AG09309 (cell line): ENCODE data around the gene C1orf174.

ENCODE experiments used
- DNase-seq: peaks from one replicate; pipeline ENCODE4 v3.0.0-alpha.2; 2010; ENCODE audit warnings: low read depth
- H3K4me3 ChIP-seq: 2 replicates; pipeline ENCODE4 v1.5.1; 2011; ENCODE audit warnings: mild to moderate bottlenecking, low read depth, low read length, moderate library complexity; ENCODE audit not compliant: control insufficient read depth
- CTCF ChIP-seq: IDR thresholded peaks from 2 replicates; pipeline ENCODE4 v1.5.1; 2011; ENCODE audit warnings: mild to moderate bottlenecking, low read depth, low read length, inconsistent platforms; ENCODE audit not compliant: insufficient read depth, control insufficient read depth; ENCODE audit errors: missing control alignments

The C1orf174 gene

GRCh38 chr1:3914331-3914851 is 14.3 kb upstream of the C1orf174 start:
- DNase-seq: no peak
- H3K4me3 ChIP-seq: no peak overlapping the region
- TF ChIP-seq CTCF: no peak

- no peak for TF ChIP-seq CTCF
- no peak for DNase-seq
- no peak overlapping the region for H3K4me3 ChIP-seq
Observed at GRCh38 chr1:3912809-3913685, 13.0 kb upstream of the C1orf174 start.

- DNase-seq: no peak
- H3K4me3 ChIP-seq: no peak overlapping the region
- TF ChIP-seq CTCF: no peak
Observed at GRCh38 chr1:3911981-3912808, 12.1 kb upstream of the C1orf174 start.

GRCh38 chr1:3910857-3911845 is 11.1 kb upstream of the C1orf174 start:
- no peak for DNase-seq
- H3K4me3 ChIP-seq: no peak overlapping the region
- peak; percentile 67 for TF ChIP-seq CTCF

GRCh38 chr1:3910049-3910731 is 10.1 kb upstream of the C1orf174 start:
- DNase-seq: no peak
- TF ChIP-seq CTCF: no peak
- H3K4me3 ChIP-seq: no peak overlapping the region

- H3K4me3 ChIP-seq: no peak overlapping the region
- DNase-seq: no peak
- no peak for TF ChIP-seq CTCF
Observed at GRCh38 chr1:3909615-3910014, 9.5 kb upstream of the C1orf174 start.
